Astrocyte (in vitro differentiated cells and primary cell): ENCODE data around the gene NXPH1. TPM values are rescaled to one million over a fixed set of nuclear protein-coding genes. Genes with fewer than 3 reads are reported as not detected.

ENCODE experiments used
- DNase-seq: peaks from one replicate; pipeline ENCODE4 v3.0.0-alpha.2; 2010; ENCODE audit warnings: low read depth
- FAIRE-seq: peaks from 2 replicates; lab custom pipeline; 2011; peaks lifted over from hg19 to GRCh38; lab: Jason Lieb, UNC
- H2AFZ ChIP-seq: 2 replicates; pipeline ENCODE4 v1.6.0; 2012; ENCODE audit warnings: low read depth, low read length, inconsistent platforms
- H3K27ac ChIP-seq: 2 replicates; pipeline ENCODE4 v1.5.1; 2011; ENCODE audit warnings: low read depth, low read length, inconsistent platforms
- H3K27me3 ChIP-seq: 2 replicates; pipeline ENCODE4 v1.6.0; 2011; ENCODE audit warnings: low read length, inconsistent platforms; ENCODE audit not compliant: insufficient read depth
- H3K36me3 ChIP-seq: 2 replicates; pipeline ENCODE4 v1.5.1; 2011; ENCODE audit warnings: low read length, inconsistent platforms; ENCODE audit not compliant: insufficient read depth
- H3K4me1 ChIP-seq: 2 replicates; pipeline ENCODE4 v1.5.1; 2011; ENCODE audit warnings: low read length, inconsistent platforms; ENCODE audit not compliant: insufficient read depth
- H3K4me2 ChIP-seq: 2 replicates; pipeline ENCODE4 v1.6.0; 2012; ENCODE audit warnings: low read length, inconsistent platforms
- H3K4me3 ChIP-seq: 2 replicates; pipeline ENCODE4 v1.5.1; 2011; ENCODE audit warnings: low read depth, mild to moderate bottlenecking, low read length, inconsistent platforms; ENCODE audit not compliant: insufficient read depth
- H3K79me2 ChIP-seq: 2 replicates; pipeline ENCODE4 v1.6.0; 2012; ENCODE audit warnings: mild to moderate bottlenecking, low read length, inconsistent platforms; ENCODE audit not compliant: insufficient read depth
- H3K9ac ChIP-seq: 2 replicates; pipeline ENCODE4 v1.6.0; 2012; ENCODE audit warnings: mild to moderate bottlenecking, low read length, inconsistent platforms
- H3K9me3 ChIP-seq: 2 replicates; pipeline ENCODE4 v1.5.1; 2012; ENCODE audit warnings: low read depth, mild to moderate bottlenecking, low read length, inconsistent platforms; ENCODE audit not compliant: insufficient read depth
- H4K20me1 ChIP-seq: 2 replicates; pipeline ENCODE4 v1.6.0; 2012; ENCODE audit warnings: low read length, inconsistent platforms; ENCODE audit not compliant: insufficient read depth
- H3K27ac Mint-ChIP-seq: one replicate; pipeline ENCODE4 v1.8.0; 2021; ENCODE audit warnings: mild to moderate bottlenecking, mixed read lengths; ENCODE audit not compliant: unreplicated experiment
- H3K27me3 Mint-ChIP-seq: one replicate; pipeline ENCODE4 v1.8.0; 2021; ENCODE audit warnings: low read depth, mixed read lengths; ENCODE audit not compliant: unreplicated experiment
- H3K36me3 Mint-ChIP-seq: one replicate; pipeline ENCODE4 v1.8.0; 2021; ENCODE audit warnings: low read depth, mixed read lengths; ENCODE audit not compliant: unreplicated experiment
- H3K4me1 Mint-ChIP-seq: one replicate; pipeline ENCODE4 v1.8.0; 2021; ENCODE audit warnings: low read depth, mixed read lengths; ENCODE audit not compliant: unreplicated experiment
- H3K4me3 Mint-ChIP-seq: one replicate; pipeline ENCODE4 v1.8.0; 2021; ENCODE audit warnings: mild to moderate bottlenecking, moderate library complexity, mixed read lengths; ENCODE audit not compliant: unreplicated experiment
- H3K9me3 Mint-ChIP-seq: one replicate; pipeline ENCODE4 v1.8.0; 2021; ENCODE audit warnings: mild to moderate bottlenecking, mixed read lengths; ENCODE audit not compliant: unreplicated experiment
- EZH2 ChIP-seq: IDR thresholded peaks from 2 replicates; pipeline ENCODE4 v1.6.1; 2012; ENCODE audit warnings: mild to moderate bottlenecking, low read length, inconsistent platforms; ENCODE audit not compliant: insufficient read depth
- total RNA-seq: library from RNA; stranded (reverse); gene quantifications from 2 replicates; pipeline ENCODE4 v1.2.1, GENCODE V29; 2021
- TF ChIP-seq, protein P1 (sequence below): IDR thresholded peaks from 2 replicates; pipeline ENCODE4 v1.5.1; 2011; ENCODE audit warnings: low read depth, mild to moderate bottlenecking, inconsistent platforms, low read length, moderate library complexity; ENCODE audit not compliant: insufficient read depth

NXPH1 gene
- total RNA-seq, 1 donor from 2014 or later: 0.16 TPM

DNA sequence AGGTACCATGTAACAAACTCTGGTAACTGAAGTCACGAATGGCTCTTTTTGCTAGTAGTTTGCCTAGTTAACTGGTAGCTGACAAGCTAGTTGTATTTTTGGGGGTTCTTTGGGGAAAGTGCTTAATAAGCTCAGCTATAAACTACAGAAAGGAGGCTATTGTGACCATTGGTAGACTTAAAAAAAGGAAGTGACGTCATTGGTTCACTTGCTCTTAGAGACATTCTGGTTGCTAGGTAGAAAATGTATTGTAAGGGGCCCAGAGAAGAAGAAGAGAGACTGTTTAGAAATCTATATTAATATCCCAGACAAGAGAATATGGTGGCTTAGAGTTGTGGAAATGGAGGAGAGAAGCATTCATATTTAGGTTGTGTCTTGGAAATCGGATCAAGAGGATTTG, 103.0 kb downstream of the NXPH1 start:
- no peak overlapping the region for H3K4me2 ChIP-seq
- no peak overlapping the region for H3K27ac ChIP-seq
- TF ChIP-seq EZH2: no peak
- H2AFZ ChIP-seq: no peak overlapping the region
- H3K4me1 ChIP-seq: no peaks in the 10 kb centered on the region
- FAIRE-seq (no peak), DNase-seq (no peak)
- H3K4me3 ChIP-seq: no peak overlapping the region
- no peaks in the 10 kb centered on the region for H3K27me3 ChIP-seq
- no peaks in the 10 kb centered on the region for H3K79me2 ChIP-seq
- Mint-ChIP-seq H3K27ac (no peak overlapping the region), H3K27me3 (no peaks in the 10 kb centered on the region), H3K4me3 (no peak overlapping the region), H3K9me3 (peaks cover 3% of the 10 kb centered on the region), H3K4me1 (no peaks in the 10 kb centered on the region), H3K36me3 (no peaks in the 10 kb centered on the region)
- no peaks in the 10 kb centered on the region for H4K20me1 ChIP-seq
- no peak overlapping the region for H3K9ac ChIP-seq
- H3K36me3 ChIP-seq: no peaks in the 10 kb centered on the region
- H3K9me3 ChIP-seq: no peaks in the 10 kb centered on the region

DNA sequence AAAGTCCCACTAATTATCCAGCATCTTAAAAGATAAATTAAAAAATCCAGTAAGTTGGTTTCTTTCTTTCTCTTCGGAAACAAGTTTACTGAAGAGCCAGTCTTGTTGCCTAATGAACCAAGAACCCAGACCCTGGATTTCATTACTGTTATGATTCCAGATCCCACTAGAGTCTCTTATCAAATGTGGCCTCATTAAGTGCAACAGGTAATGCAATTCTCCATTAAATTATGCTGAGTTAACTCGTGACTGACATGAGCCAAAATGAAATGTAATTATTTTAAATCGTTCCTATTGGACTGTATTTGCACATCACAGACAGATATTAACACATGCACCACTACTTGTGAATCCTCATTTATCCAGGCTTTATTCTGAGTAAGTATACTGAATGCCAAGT, 115.6 kb downstream of the NXPH1 start:
- Mint-ChIP-seq H3K4me1 (no peaks in the 10 kb centered on the region), H3K36me3 (no peaks in the 10 kb centered on the region), H3K27ac (no peak overlapping the region), H3K4me3 (no peak overlapping the region), H3K27me3 (no peaks in the 10 kb centered on the region), H3K9me3 (no peaks in the 10 kb centered on the region)
- FAIRE-seq (no peak), DNase-seq (no peak)
- Histone ChIP-seq H3K79me2 (no peaks in the 10 kb centered on the region), H3K4me3 (no peak overlapping the region), H3K27me3 (no peaks in the 10 kb centered on the region), H3K4me1 (no peaks in the 10 kb centered on the region), H3K9ac (no peak overlapping the region), H3K27ac (no peak overlapping the region), H2AFZ (no peak overlapping the region), H3K4me2 (no peak overlapping the region), H3K36me3 (no peaks in the 10 kb centered on the region), H4K20me1 (no peaks in the 10 kb centered on the region), H3K9me3 (no peaks in the 10 kb centered on the region)
- no peak for TF ChIP-seq EZH2
- TF ChIP-seq, protein P1, sequence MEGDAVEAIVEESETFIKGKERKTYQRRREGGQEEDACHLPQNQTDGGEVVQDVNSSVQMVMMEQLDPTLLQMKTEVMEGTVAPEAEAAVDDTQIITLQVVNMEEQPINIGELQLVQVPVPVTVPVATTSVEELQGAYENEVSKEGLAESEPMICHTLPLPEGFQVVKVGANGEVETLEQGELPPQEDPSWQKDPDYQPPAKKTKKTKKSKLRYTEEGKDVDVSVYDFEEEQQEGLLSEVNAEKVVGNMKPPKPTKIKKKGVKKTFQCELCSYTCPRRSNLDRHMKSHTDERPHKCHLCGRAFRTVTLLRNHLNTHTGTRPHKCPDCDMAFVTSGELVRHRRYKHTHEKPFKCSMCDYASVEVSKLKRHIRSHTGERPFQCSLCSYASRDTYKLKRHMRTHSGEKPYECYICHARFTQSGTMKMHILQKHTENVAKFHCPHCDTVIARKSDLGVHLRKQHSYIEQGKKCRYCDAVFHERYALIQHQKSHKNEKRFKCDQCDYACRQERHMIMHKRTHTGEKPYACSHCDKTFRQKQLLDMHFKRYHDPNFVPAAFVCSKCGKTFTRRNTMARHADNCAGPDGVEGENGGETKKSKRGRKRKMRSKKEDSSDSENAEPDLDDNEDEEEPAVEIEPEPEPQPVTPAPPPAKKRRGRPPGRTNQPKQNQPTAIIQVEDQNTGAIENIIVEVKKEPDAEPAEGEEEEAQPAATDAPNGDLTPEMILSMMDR: no peak

DNA sequence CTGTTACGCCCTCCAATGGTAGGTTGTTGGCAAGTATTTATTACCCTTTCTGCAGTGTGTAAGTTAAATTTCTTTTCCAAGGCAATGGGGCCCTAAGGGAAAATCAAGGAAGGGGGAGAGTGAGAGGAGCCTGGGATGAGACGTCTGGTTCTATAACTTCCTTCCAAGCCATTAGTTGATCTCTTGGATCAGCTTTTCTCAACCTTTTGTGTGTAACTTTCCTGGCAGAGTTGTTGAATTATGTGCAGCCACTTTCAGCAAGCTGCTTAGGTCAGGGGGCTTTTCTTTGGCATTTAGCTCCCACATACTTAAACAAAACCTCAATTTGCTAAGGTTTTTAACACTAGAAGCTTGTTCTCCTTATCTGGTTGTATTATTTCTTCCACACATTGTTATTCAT, 127.1 kb downstream of the NXPH1 start:
- H3K9ac ChIP-seq: no peak overlapping the region
- no peaks in the 10 kb centered on the region for H3K79me2 ChIP-seq
- no peak overlapping the region for H3K4me2 ChIP-seq
- H3K27me3 Mint-ChIP-seq: peaks cover 7% of the 10 kb centered on the region
- no peak overlapping the region for H3K4me3 ChIP-seq
- H3K27me3 ChIP-seq: no peaks in the 10 kb centered on the region
- H3K9me3 Mint-ChIP-seq: no peaks in the 10 kb centered on the region
- H2AFZ ChIP-seq: no peak overlapping the region
- H3K36me3 ChIP-seq: no peaks in the 10 kb centered on the region
- no peaks in the 10 kb centered on the region for H3K4me1 ChIP-seq
- TF ChIP-seq, protein P1: no peak
- TF ChIP-seq EZH2: no peak
- FAIRE-seq (no peak), DNase-seq (no peak)
- no peak overlapping the region for H3K27ac Mint-ChIP-seq
- H3K36me3 Mint-ChIP-seq: no peaks in the 10 kb centered on the region
- H3K27ac ChIP-seq: no peak overlapping the region
- no peak overlapping the region for H3K4me3 Mint-ChIP-seq
- no peaks in the 10 kb centered on the region for H3K4me1 Mint-ChIP-seq
- H4K20me1 ChIP-seq: no peaks in the 10 kb centered on the region
- peaks cover 4% of the 10 kb centered on the region for H3K9me3 ChIP-seq
